Measurements from ENCODE around the gene RSPH9.

DNA sequence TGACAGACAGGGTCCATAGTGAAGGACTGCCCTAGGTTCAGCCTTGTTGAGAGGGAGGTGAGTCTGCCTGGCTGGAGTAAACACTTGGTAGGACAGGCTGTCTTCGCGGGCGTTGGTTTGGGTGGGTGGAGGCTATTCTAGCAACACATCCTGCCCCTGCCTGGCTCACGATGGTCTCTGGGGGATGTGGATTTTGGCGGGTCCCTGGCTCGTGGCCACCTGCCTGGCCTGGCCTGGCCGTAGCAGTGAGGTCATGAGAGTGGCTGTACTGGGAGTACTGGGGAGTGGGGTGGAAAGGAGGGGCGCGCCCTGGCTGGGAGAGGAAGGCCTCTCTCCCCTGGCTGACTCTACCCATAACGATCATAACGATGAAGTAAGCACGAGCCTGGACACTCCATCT, 73.0 kb downstream of the RSPH9 start:
- no peak for TF ChIP-seq POLR2A (IDR thresholded peaks at IDR 0.05; ENCODE audit: extremely low read depth, insufficient read length)
- TF ChIP-seq, protein P1, sequence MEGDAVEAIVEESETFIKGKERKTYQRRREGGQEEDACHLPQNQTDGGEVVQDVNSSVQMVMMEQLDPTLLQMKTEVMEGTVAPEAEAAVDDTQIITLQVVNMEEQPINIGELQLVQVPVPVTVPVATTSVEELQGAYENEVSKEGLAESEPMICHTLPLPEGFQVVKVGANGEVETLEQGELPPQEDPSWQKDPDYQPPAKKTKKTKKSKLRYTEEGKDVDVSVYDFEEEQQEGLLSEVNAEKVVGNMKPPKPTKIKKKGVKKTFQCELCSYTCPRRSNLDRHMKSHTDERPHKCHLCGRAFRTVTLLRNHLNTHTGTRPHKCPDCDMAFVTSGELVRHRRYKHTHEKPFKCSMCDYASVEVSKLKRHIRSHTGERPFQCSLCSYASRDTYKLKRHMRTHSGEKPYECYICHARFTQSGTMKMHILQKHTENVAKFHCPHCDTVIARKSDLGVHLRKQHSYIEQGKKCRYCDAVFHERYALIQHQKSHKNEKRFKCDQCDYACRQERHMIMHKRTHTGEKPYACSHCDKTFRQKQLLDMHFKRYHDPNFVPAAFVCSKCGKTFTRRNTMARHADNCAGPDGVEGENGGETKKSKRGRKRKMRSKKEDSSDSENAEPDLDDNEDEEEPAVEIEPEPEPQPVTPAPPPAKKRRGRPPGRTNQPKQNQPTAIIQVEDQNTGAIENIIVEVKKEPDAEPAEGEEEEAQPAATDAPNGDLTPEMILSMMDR (IDR thresholded peaks at IDR 0.05; ENCODE audit: low read depth, low read length) = no peak
- TF ChIP-seq, protein P2, sequence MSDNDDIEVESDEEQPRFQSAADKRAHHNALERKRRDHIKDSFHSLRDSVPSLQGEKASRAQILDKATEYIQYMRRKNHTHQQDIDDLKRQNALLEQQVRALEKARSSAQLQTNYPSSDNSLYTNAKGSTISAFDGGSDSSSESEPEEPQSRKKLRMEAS (IDR thresholded peaks at IDR 0.05; ENCODE audit: low read depth, low read length) = no peak
